Neuronal stem cell (in vitro differentiated cells): ENCODE data around the gene WWOX.

ENCODE experiments used
- DNase-seq: peaks from one replicate; pipeline ENCODE4 v3.0.0-alpha.2; 2013; ENCODE audit warnings: low spot score
- H2AFZ ChIP-seq: one replicate; pipeline ENCODE4 v1.6.1; 2013; ENCODE audit warnings: mild to moderate bottlenecking, low read length, inconsistent platforms
- H2AK5ac ChIP-seq: 2 replicates; pipeline ENCODE4 v1.6.1; 2013; ENCODE audit warnings: low read depth, mild to moderate bottlenecking, inconsistent platforms, low read length, moderate library complexity, mixed read lengths
- H2BK120ac ChIP-seq: 2 replicates; pipeline ENCODE4 v1.6.1; 2013; ENCODE audit warnings: low read depth, mild to moderate bottlenecking, inconsistent platforms, low read length, moderate library complexity, mixed read lengths
- H2BK12ac ChIP-seq: one replicate; pipeline ENCODE4 v1.6.1; 2013; ENCODE audit warnings: low read length, inconsistent platforms
- H2BK15ac ChIP-seq: 2 replicates; pipeline ENCODE4 v1.6.1; 2013; ENCODE audit warnings: mild to moderate bottlenecking, low read length, inconsistent platforms, mixed read lengths
- H2BK5ac ChIP-seq: one replicate; pipeline ENCODE4 v1.6.1; 2013; ENCODE audit warnings: inconsistent platforms, mild to moderate bottlenecking, low read length, moderate library complexity
- H3K14ac ChIP-seq: one replicate; pipeline ENCODE4 v1.6.1; 2013; ENCODE audit warnings: low read length, inconsistent platforms
- H3K18ac ChIP-seq: 2 replicates; pipeline ENCODE4 v1.6.1; 2013; ENCODE audit warnings: low read length, inconsistent platforms
- H3K23ac ChIP-seq: 2 replicates; pipeline ENCODE4 v1.6.1; 2013; ENCODE audit warnings: low read depth, mild to moderate bottlenecking, mixed read lengths, low read length, inconsistent platforms; ENCODE audit not compliant: poor library complexity
- H3K27ac ChIP-seq: replicated peaks from 3 replicates; pipeline ENCODE4 v1.5.1; 2013; ENCODE audit warnings: low read length, inconsistent platforms
- H3K27me3 ChIP-seq, 3 experiments: 2 replicates each; pipeline ENCODE4 v1.6.1; 2013; ENCODE audit warnings: low read length in 3 of 3, mild to moderate bottlenecking in 2 of 3, inconsistent platforms in 1 of 3, low read depth in 1 of 3, mixed read lengths in 1 of 3, moderate library complexity in 1 of 3; ENCODE audit not compliant: control insufficient read depth in 3 of 3, insufficient read depth in 3 of 3
- H3K36me3 ChIP-seq, 2 donors: replicated peaks in 1 of 2; 2 replicates each; pipeline ENCODE4 v1.6.1; 2013; ENCODE audit warnings: low read length in 2 of 2; ENCODE audit not compliant: control insufficient read depth in 2 of 2, insufficient read depth in 2 of 2
- H3K4ac ChIP-seq: 2 replicates; pipeline ENCODE4 v1.6.1; 2013; ENCODE audit warnings: inconsistent platforms, mild to moderate bottlenecking, low read length, moderate library complexity
- H3K4me1 ChIP-seq, 2 donors: 1 replicate in 1 of 2; 2 replicates in 1 of 2; pipeline ENCODE4 v1.6.1; 2013; ENCODE audit warnings: low read length in 2 of 2, low read depth in 1 of 2; ENCODE audit not compliant: control insufficient read depth in 2 of 2, insufficient read depth in 1 of 2
- H3K4me2 ChIP-seq: one replicate; pipeline ENCODE4 v1.6.1; 2013; ENCODE audit warnings: mild to moderate bottlenecking, low read length, inconsistent platforms; ENCODE audit not compliant: insufficient read depth, poor library complexity, severe bottlenecking
- H3K4me3 ChIP-seq, 2 donors: 2 replicates each; pipeline ENCODE4 v1.5.1; 2013; ENCODE audit warnings: low read length in 2 of 2, mild to moderate bottlenecking in 2 of 2, inconsistent platforms in 1 of 2, moderate library complexity in 1 of 2
- H3K79me1 ChIP-seq: one replicate; pipeline ENCODE4 v1.6.1; 2013; ENCODE audit warnings: low read depth, mild to moderate bottlenecking, inconsistent platforms, low read length, moderate library complexity
- H3K9ac ChIP-seq: one replicate; pipeline ENCODE4 v1.6.1; 2013; ENCODE audit warnings: mild to moderate bottlenecking, low read depth, low read length, inconsistent platforms; ENCODE audit not compliant: poor library complexity
- H3K9me3 ChIP-seq, 2 donors: replicated peaks in 1 of 2; 2 replicates each; pipeline versions ENCODE3 to v1.6.1; 2013; ENCODE audit warnings: low read length in 2 of 2, mild to moderate bottlenecking in 2 of 2, inconsistent platforms in 1 of 2, low read depth in 1 of 2, mixed read lengths in 1 of 2, moderate library complexity in 1 of 2; ENCODE audit not compliant: control insufficient read depth in 2 of 2, insufficient read depth in 1 of 2
- H4K8ac ChIP-seq: one replicate; pipeline ENCODE4 v1.6.1; 2013; ENCODE audit warnings: low read depth, mild to moderate bottlenecking, inconsistent platforms, low read length, moderate library complexity
- H4K91ac ChIP-seq: one replicate; pipeline ENCODE4 v1.6.1; 2013; ENCODE audit warnings: low read length, low read depth, mild to moderate bottlenecking, inconsistent platforms; ENCODE audit not compliant: poor library complexity
- whole genome bisulfite sequencing, 2 donors: extraction: QIAGEN DNeasy Blood & Tissue Kit; methylation state at CpG; one replicate each; pipeline ENCODE4 v1.1.7; 2013; ENCODE audit warnings: missing lambda C conversion rate in 2 of 2, mixed read lengths in 1 of 2; ENCODE audit not compliant: insufficient read length in 2 of 2, insufficient replicate concordance in 1 of 2; ENCODE audit errors: extremely low coverage in 2 of 2; 5-methylcytosine and 5-hydroxymethylcytosine counted together

WWOX gene

DNA sequence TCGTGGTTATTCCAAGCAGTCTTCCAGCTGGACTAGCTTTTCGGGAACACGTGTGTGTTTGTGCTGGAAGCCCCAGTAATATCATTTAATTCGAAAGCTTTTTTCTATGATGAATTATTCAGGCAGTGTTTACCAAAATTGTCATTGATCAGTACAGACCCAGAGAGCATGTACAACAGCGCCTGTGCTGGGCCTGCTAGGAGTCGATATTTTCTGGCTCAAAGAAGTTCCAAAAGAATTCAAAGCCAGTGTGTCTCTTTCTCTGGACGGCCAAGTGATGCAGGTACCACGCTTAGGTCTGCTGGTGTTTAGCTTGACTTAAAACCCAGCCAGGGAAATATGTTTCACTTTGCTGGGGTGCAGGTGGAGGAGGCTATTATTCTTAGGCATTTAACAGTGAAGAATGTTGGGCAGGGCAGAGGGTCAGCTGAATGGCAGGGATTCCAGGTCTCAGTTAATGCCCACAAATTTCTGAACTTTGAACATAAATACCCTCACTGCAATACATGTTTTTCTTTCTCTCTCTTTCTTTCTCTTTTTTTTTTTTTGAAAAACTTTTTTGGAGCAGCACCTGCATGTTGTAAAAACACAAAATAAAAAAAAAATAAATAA lies 401.3 kb downstream of the WWOX start:
- no peak overlapping the region for H3K23ac ChIP-seq
- H2AK5ac ChIP-seq = no peak overlapping the region

DNA sequence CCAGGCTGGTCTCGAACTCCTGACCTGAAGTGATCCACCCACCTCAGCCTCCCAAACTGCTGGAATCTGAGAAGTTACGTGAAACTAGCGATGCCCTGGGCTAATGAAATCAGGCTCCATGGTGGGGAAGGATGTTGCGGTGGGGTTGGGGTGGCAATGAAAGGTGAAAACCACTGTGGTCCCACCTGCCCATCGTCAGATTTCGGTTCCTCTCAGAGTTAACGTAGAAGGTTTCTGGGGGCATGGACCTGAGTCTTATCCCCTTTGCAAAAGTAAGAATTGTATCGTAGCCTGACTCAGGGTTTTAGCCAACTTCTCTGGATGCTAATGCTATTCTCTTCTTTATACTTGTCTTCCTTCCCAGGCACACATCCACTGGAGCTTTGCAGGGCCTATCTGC lies 402.3 kb downstream of the WWOX start:
- no CpG with 5 or more reads among the region's 8 CpGs for WGBS, 2 donors

More for the DNA sequence above, 401.3 kb downstream of the WWOX start:
- Histone ChIP-seq H4K8ac (no peak overlapping the region), H3K36me3 (no peaks in the 10 kb centered on the region), H3K27me3 (no peaks in the 10 kb centered on the region), H2BK15ac (no peak overlapping the region), H3K4me1 (peaks cover 11 to 16% of the 10 kb centered on the region in 2 donors), H3K18ac (peak overlapping the region; percentile 6), H3K4me2 (no peak overlapping the region), H3K9me3 (no peaks in the 10 kb centered on the region), H3K14ac (no peak overlapping the region), H2AFZ (no peak overlapping the region), H2BK5ac (no peak overlapping the region), H3K79me1 (no peaks in the 10 kb centered on the region), H3K27ac (no peak overlapping the region), H2BK12ac (no peak overlapping the region), H2BK120ac (no peak overlapping the region), H4K91ac (no peak overlapping the region), H3K4ac (no peak overlapping the region), H3K9ac (no peak overlapping the region), H3K4me3 (no peak overlapping the region)
- DNase-seq = no peak
- no CpG with 5 or more reads among the region's 8 CpGs for WGBS, 2 donors

GRCh38 chr16:78502812-78503350 lies 403.4 kb downstream of the WWOX start:
- no peak overlapping the region for H2BK5ac ChIP-seq

More for the DNA sequence above, 402.3 kb downstream of the WWOX start:
- no peak overlapping the region for H4K8ac ChIP-seq
- no peak overlapping the region for H3K27ac ChIP-seq
- no peaks in the 10 kb centered on the region for H3K27me3 ChIP-seq
- no peak overlapping the region for H3K18ac ChIP-seq
- H2BK15ac ChIP-seq = no peak overlapping the region
- H2BK5ac ChIP-seq = no peak overlapping the region
- H2AFZ ChIP-seq = no peak overlapping the region
- no peak overlapping the region for H3K23ac ChIP-seq
- H2BK120ac ChIP-seq = no peak overlapping the region
- no peak overlapping the region for H4K91ac ChIP-seq
- no peak overlapping the region for H2AK5ac ChIP-seq
- no peaks in the 10 kb centered on the region for H3K36me3 ChIP-seq
- no peak overlapping the region for H3K9ac ChIP-seq
- no peak overlapping the region for H3K4ac ChIP-seq
- no peak overlapping the region for H3K14ac ChIP-seq
- H3K4me2 ChIP-seq = no peak overlapping the region
- H3K4me3 ChIP-seq = no peak overlapping the region
- no peaks in the 10 kb centered on the region for H3K9me3 ChIP-seq
- peaks cover 11 to 16% of the 10 kb centered on the region in 2 donors for H3K4me1 ChIP-seq
- DNase-seq = no peak
- no peak overlapping the region for H2BK12ac ChIP-seq
- H3K79me1 ChIP-seq = no peaks in the 10 kb centered on the region

GRCh38 chr16:78503602-78504001 lies 404.1 kb downstream of the WWOX start:
- Histone ChIP-seq H2BK15ac (no peak overlapping the region), H3K4me3 (no peak overlapping the region), H3K14ac (no peak overlapping the region), H2BK120ac (no peak overlapping the region), H3K36me3 (no peaks in the 10 kb centered on the region), H2AFZ (no peak overlapping the region), H3K9me3 (no peaks in the 10 kb centered on the region), H3K23ac (no peak overlapping the region), H4K91ac (no peak overlapping the region), H3K27me3 (no peaks in the 10 kb centered on the region), H2AK5ac (no peak overlapping the region), H3K4me2 (no peak overlapping the region), H3K4me1 (peaks cover 11 to 16% of the 10 kb centered on the region in 2 donors), H3K79me1 (no peaks in the 10 kb centered on the region), H3K4ac (no peak overlapping the region), H3K27ac (no peak overlapping the region), H2BK12ac (no peak overlapping the region), H3K18ac (no peak overlapping the region), H4K8ac (no peak overlapping the region), H3K9ac (no peak overlapping the region), H2BK5ac (no peak overlapping the region)
- WGBS, 2 donors = no CpG with 5 or more reads among the region's 3 CpGs
- DNase-seq = peak; percentile 64

More at GRCh38 chr16:78502812-78503350, 403.4 kb downstream of the WWOX start:
- no peak overlapping the region for H3K4me3 ChIP-seq
- no peak overlapping the region for H4K91ac ChIP-seq
- H3K27me3 ChIP-seq = no peaks in the 10 kb centered on the region
- no peak overlapping the region for H3K14ac ChIP-seq
- no peaks in the 10 kb centered on the region for H3K79me1 ChIP-seq
- H3K4ac ChIP-seq = no peak overlapping the region
- H2AFZ ChIP-seq = no peak overlapping the region
- no peak overlapping the region for H3K27ac ChIP-seq
- H3K9me3 ChIP-seq = no peaks in the 10 kb centered on the region
- H3K4me1 ChIP-seq = peaks cover 11 to 16% of the 10 kb centered on the region in 2 donors
- DNase-seq = no peak
- H2BK15ac ChIP-seq = no peak overlapping the region
- no peak overlapping the region for H4K8ac ChIP-seq
- H3K4me2 ChIP-seq = no peak overlapping the region
- H3K18ac ChIP-seq = no peak overlapping the region
- H2BK120ac ChIP-seq = no peak overlapping the region
- H3K9ac ChIP-seq = no peak overlapping the region
- no peak overlapping the region for H3K23ac ChIP-seq
- H3K36me3 ChIP-seq = no peaks in the 10 kb centered on the region
- H2AK5ac ChIP-seq = no peak overlapping the region
- WGBS, 2 donors = no CpG with 5 or more reads among the region's 10 CpGs
- no peak overlapping the region for H2BK12ac ChIP-seq
